ENCODE data around the gene MCC.
"Not testable (repeated sequence)": the region's sequence is repeated elsewhere in the genome, so short reads cannot be mapped to it uniquely, and the experiment has no call there.

Gene MCC

GRCh38 chr5:113490317-113490716, 2.1 kb upstream of the MCC start:
- no peak for DNase-seq

DNA sequence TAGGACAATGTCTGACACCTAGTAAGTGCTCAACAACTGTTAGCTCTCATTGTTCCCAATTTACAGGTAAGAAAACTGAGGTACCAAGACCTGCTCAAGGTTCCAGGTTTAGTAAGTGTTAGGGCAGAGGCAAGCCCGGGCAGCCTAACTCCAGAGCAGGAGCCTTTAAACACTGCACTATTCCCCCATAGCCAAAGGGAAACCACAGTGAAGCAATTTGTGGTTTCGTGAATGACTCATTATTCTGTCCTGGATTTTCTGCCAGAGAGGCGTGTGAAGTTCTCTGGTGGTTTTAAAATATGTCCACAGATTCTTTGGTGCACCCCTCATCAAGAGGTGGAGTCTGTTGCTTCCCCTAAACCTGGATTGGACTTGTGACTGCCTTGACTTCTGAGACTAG, 1.0 kb upstream of the MCC start:
- peak; percentile 98 for DNase-seq

DNA sequence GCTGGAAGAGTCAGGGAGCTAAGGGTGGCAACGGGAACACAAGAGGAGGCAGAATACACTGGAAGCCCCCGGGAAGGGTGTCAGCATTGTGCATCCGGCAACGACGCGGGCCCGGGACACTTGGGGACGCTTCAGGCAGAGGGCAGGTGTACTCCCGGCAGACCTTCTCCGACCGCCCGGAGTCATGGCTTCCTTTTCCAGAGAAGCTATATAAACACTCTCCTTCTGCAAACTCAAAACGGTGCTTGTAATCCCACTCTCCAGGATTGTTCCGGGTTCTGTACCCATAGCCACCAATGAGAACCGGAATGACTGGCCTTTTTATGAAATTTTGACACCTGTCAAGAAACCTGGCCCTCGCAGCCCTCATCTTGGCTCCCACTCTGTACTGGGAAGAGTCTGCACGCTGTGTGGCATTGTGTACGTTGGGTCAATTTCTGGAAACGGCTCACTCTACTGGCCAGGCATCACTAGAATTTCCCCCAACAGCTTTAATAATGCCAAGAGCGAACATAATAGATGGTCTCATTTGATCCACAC, 462 bp upstream of the MCC start:
- peak; percentile 9 for DNase-seq

DNA sequence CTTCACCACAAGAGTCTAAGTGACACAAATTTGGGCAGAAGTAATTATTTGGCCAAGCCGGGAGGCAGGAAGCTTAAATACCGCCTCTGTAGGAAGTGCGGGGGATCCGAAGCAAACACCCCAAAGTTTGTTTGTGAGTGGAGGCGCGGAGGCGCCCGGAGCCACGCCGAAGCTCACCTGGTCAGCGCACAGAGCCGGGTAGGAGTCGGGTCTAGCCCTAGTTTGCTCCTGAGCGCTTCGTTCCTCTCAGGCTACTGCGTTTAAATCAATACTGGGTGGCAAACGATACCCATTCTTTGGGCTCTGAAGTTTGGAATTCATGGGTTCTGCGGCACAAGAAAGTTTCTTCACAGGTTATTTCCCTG, 855 bp downstream of the MCC start:
- DNase-seq, result peak; percentile 34

DNA sequence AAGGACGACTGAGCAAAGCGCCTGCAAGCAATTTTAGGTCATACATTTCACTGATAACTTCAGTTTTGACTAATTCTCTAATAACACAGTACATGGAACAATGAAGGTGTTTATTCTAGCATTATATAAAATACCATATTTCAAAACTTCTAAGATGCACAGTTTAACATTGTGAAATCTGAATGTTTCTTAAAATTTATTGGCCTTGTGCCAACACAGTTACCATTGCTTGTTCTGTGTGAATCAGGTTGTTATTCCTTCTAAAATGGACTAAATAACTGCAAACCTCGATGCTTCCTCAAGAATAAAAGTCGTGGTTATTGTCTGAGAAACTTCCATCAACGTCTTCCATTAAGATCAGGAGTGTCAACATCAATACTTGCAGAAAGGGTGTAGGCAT, 8.0 kb downstream of the MCC start:
- DNase-seq, result no peak

- DNase-seq, result no peak
Measured at GRCh38 chr5:113478691-113479090, 9.6 kb downstream of the MCC start.

DNA sequence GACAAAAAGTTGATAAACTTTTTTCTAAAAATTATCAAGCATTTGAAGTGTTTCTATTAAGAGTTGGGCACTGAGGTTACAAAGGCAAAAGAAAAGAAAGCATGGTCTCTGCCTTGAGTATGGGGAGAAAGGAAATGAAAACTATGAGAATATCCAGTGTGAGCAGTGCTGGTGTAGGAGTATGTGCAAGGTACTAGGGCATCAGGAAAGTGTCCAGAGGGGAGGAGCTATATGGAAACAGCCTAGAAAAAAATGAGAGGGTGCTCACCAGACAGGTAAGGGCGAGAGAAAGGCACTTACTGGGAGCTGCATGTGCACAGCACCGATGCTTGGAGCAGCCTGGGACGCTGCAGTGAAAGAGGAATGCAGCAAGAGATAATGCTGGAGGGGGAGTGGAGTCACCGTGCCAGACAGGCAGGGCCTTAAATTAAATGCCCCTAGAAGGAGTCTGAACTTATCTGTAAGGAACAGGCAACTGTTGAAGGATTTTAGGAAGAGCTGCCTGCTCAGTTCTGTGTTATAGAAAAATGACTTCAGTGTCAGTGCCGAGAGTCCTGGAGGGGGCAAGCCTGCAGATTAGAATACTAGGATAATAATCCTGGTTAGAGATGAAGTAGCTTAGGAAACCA, 14.0 kb downstream of the MCC start:
- DNase-seq, result no peak

DNA sequence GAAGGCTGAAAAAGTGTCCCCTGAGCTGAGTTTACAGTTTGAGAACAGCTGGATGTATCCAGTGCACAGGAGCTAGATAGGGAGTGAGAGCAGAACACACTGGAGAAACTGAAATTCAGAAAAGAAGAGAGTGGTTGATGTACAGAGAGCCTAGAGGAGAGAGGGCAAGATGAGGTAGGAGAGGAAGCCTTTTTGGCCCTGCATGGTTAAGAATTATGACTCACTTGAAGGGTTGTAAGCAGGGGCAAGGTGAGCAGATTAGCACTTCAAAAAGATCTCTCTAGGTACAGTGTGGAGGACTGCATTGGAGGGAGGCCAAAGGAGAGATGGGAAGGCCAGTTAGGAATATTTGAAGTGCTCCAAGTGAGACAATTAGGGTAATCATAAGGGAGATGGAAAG, 25.2 kb downstream of the MCC start:
- DNase-seq, result no peak

- not testable (repeated sequence) for DNase-seq
Measured at GRCh38 chr5:113457106-113457505, 31.1 kb downstream of the MCC start.

DNA sequence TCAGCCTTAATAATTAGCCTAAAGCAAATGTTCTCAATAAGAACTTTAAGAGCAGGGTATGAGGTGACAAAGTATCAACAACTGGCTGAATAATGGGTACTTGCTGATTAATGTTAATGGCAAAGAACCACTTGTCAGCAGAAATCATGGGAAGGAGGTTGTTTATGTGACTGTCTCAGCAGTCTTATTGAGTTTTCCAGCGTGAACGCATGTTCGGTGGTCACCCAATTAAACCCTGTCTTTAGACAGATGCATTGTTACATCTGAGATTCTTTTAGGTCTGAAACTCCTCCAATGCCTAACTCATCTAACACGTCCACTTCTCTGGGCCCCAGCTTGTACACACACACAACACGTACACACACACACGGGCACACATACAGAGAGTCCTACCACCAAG, 35.3 kb downstream of the MCC start:
- no peak for DNase-seq

DNA sequence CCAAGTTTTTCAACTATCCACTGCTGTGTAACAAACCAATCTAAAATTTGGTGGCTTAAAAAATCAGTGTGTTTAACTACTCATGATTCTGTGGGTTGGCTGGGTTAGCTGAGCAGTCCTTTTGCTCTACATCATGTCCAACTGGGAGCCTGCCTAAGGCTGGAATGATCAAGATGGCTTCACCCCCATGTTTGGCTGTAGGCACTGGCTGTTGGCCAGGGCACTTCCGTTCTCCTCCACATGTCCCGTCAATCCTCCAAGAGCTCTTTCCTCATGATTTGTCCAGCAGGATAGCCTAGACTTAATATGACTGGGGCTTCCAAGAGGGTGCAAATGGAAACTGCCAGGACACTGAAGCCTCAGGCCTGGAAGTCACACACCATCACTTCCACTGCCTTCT, 36.5 kb downstream of the MCC start:
- DNase-seq, result peak; percentile 3

DNA sequence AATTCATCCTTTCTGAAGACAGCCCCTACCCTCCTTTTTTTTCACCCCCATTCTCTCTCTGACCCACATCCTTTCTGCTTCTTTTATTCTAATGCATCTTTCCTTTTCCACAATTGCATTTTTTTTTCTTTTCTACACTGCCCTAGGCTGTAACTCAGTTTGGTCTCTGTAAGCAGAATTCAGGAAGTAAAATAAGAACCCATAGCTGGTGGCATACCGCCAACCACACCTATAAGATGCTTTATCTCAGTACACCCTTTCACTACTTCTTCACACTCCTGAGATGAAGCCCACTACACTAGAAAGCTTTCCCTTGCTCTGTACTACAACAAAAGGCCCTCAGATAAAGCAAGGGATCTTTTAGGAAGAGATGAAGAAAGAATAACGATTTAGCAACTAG, 37.3 kb downstream of the MCC start:
- DNase-seq, result no peak

- DNase-seq, result peak; percentile 5
Measured at GRCh38 chr5:113450462-113450861, 37.8 kb downstream of the MCC start.

- no peak for DNase-seq
Measured at GRCh38 chr5:113448252-113448651, 40.0 kb downstream of the MCC start.

- DNase-seq, result peak; percentile 41
Measured at GRCh38 chr5:113447498-113448050, 40.7 kb downstream of the MCC start.

DNA sequence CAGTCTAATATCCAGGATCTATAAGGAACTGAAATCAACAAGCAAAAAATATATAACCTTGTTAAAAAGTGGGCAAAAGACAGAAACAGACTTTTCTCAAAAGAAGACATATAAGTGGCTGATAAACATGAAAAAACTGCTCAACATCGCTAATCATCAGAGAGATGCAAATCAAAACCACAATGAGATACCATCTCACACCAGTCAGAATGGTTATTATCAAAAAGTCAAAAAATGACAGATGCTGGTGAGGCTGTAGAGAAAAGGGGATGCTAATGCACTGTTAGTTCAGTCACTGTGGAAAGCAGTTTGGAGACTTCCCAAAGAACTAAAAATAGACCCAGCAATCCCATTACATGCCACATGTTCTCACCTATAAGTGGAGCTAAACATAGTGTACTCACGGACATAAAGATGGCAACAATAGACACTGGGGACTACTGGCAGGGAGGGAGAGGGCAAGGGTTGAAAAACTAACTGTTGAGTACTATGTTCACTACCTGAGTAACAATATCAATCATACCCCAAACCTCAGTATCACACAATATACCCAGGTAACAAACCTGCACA, 41.8 kb downstream of the MCC start:
- no peak for DNase-seq

- no peak for DNase-seq
Measured at GRCh38 chr5:113437111-113437510, 51.1 kb downstream of the MCC start.

GRCh38 chr5:113435575-113435974, 52.7 kb downstream of the MCC start:
- no peak for DNase-seq

DNA sequence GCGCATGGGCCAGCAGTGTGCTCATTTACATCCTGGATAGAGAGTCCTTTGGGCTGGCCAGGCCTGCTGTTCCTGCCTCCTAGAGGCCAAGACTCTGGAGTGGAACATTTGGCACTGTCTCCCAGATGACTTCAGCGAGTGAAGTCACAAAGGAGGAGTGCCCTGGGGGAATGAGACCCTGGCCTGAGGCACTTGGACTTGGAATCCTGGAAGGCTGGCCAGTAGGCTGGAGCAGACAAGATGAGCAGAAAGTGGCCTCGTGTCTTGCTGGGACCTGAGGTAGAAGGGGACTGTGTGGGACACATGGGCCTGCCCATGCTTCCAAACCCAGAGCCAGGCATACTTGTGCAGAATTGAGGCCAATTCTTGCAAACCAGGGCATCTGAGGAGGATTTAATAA, 53.4 kb downstream of the MCC start, which contains the start of gene TSSK1B:
TSS of gene TSSK1B (minus strand) at position 101 of the 400 bp plus-strand sequence. CDS start 150 bp downstream, outside the sequence.
- DNase-seq, result no peak

DNA sequence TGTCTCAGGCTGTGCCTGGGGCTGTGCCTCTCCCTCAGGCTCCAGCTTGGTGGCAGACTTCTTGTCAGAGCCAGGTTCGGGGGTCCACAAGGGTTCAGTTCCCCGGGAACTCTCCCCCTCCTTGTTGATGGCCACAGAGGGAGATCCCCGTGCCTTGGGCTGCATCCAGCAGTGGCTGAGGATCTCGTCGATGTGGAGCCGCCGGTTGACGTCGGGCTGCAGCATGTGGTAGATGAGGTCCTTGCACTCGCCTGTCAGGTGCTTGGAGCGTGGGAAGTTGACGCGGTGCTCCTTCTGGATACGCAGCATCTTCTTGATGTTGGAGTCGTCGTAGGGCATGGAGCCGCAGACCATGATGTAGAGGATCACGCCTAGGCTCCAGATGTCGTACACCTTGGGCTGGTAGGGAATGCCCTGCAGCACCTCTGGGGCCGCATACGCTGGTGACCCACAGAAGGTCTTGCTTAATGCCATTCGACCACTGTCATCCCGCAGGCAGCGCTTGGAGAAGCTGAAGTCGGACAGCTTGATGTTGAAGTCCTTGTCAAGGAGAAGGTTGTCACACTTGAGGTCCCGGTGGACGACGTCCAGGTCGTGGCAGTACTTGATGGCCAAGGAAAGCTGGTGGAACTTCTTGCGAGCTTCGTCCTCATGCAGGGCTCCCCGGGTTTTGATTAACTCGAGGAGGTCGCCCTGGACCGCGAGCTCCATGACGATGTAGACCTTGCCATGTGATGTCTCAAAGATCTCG, 54.2 kb downstream of the MCC start:
- no peak for DNase-seq

- no peak for DNase-seq
Measured at GRCh38 chr5:113433071-113433470, 55.2 kb downstream of the MCC start.

DNA sequence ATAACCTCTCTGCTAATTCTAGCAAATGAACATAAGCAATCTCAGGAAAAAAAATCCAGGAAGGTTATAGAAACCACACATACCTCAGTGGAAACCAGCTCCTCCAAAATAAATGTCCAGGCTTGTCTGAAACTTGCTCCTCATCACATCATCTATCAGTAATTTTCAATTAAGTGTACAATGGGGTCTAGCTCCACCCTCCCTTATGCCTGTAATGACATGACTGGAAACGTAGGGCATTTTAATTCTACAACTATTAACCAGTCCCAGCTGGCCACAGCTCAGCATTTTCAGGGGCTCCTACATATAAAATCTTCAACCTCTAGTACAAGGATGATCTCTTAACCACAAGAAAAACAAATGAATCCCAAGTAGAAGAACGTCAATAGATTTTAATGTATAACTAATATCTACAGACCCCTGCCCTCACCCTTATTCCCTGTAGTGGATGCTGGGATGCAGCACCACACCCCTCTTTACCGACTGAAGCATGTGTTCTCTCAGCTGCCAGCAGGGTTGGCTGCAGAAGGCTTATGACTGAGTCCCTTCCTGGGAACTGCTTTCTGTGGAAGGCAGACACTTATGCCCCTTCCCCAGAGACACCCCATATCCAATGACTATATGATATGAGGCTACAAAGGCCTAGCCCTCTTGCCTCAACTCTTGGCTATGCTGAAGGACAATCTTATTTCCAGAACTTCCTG, 60.2 kb downstream of the MCC start:
- DNase-seq, result no peak

- DNase-seq, result no peak
Measured at GRCh38 chr5:113425909-113426308, 62.3 kb downstream of the MCC start.
